Mucosa of descending colon (tissue), 3 donors: ENCODE results near the gene SH3RF2. TPM values are rescaled to one million over a fixed set of nuclear protein-coding genes. Genes with fewer than 3 reads are reported as not detected.
"Not testable (repeated sequence)": the region's sequence is repeated elsewhere in the genome, so short reads cannot be mapped to it uniquely, and the experiment has no call there.

Experiments
- ATAC-seq: fragments of 200-7000 bp; cut with Tn5 transposase; one replicate; pipeline ENCODE4 v1.9.1; 2020; ENCODE audit warnings: mild to moderate bottlenecking, moderate library complexity
- DNase-seq, 3 donors: peaks; one replicate each; pipeline ENCODE4 v3.0.0-alpha.2; 2020
- H3K36me3 ChIP-seq: fragments of 200-600 bp; one replicate; pipeline ENCODE4 v1.8.0; 2021; ENCODE audit warnings: low read depth, mild to moderate bottlenecking
- H3K4me1 ChIP-seq: fragments of 200-600 bp; one replicate; pipeline ENCODE4 v1.8.0; 2021; ENCODE audit warnings: low read depth, mild to moderate bottlenecking
- H3K4me3 ChIP-seq: fragments of 200-600 bp; one replicate; pipeline ENCODE4 v1.8.0; 2021; ENCODE audit warnings: mild to moderate bottlenecking
- H3K9me3 ChIP-seq: fragments of 200-600 bp; one replicate; pipeline ENCODE4 v1.8.0; 2021; ENCODE audit warnings: mild to moderate bottlenecking
- CTCF ChIP-seq: fragments of 200-600 bp; IDR thresholded peaks from one replicate; pipeline ENCODE4 v1.8.0; 2022; ENCODE audit warnings: antibody characterized with exemption, mild to moderate bottlenecking
- intact Hi-C, 2 donors: fragments of 100-400 bp; cut with DNase I in 1 of 2; cut with micrococcal nuclease in 1 of 2; formaldehyde crosslinking; loops; one replicate each; pipeline versions ENCODE4 v1.11.0 to v1.11.1; 2022; cut with DNase I, micrococcal nuclease
- total RNA-seq, 3 donors: library from RNA; stranded (reverse); fragmentation: NEBNext Ultra II Directional in 2 of 3; extraction: Animal tissue kit (Norgen Biotek cat#: 25700) in 2 of 3; gene quantifications; one replicate each; pipeline versions ENCODE4 v1.2.1 to v1.2.4, GENCODE V29; 2021 to 2023
- donor health status: DM: no; HTN: no; CAD: no; lungs with moderate emphysema.
- donor health status: DM: no; HTN: no; CAD: no.
- donor health status: DM: no; HTN: yes; CAD: no.

The SH3RF2 gene
- total RNA-seq, 3 donors from 2014 or later, result 36.8 to 99.7 (median 61.5) TPM

- H3K4me1 ChIP-seq, result peaks cover 31% of the 10 kb centered on the region
- intact Hi-C loops, result no loop called here
Measured at GRCh38 chr5:145984072-145984471, 47.7 kb downstream of the SH3RF2 start.

GRCh38 chr5:145987856-145988255, 51.5 kb downstream of the SH3RF2 start:
- Histone ChIP-seq H3K9me3 (no peaks in the 10 kb centered on the region), H3K4me3 (no peak overlapping the region), H3K4me1 (peaks cover 23% of the 10 kb centered on the region), H3K36me3 (no peaks in the 10 kb centered on the region)
- DNase-seq, result no peak
- peak; percentile 53 for ATAC-seq
- intact Hi-C loops, result no loop called here
- no peak for TF ChIP-seq CTCF

More at GRCh38 chr5:145984072-145984471, 47.7 kb downstream of the SH3RF2 start:
- Histone ChIP-seq H3K36me3 (no peaks in the 10 kb centered on the region), H3K9me3 (no peaks in the 10 kb centered on the region), H3K4me3 (no peak overlapping the region)
- no peak for TF ChIP-seq CTCF
- DNase-seq, result no peak
- no peak for ATAC-seq

GRCh38 chr5:145988993-145989392, 52.6 kb downstream of the SH3RF2 start:
- no peak for TF ChIP-seq CTCF
- intact Hi-C loops, result no loop called here
- Histone ChIP-seq H3K36me3 (no peaks in the 10 kb centered on the region), H3K4me3 (no peak overlapping the region), H3K9me3 (peaks cover 7% of the 10 kb centered on the region), H3K4me1 (peaks cover 23% of the 10 kb centered on the region)
- DNase-seq, result no peak
- ATAC-seq, result no peak

- intact Hi-C loops, result no loop called here
Measured at GRCh38 chr5:145989428-145989827, 53.0 kb downstream of the SH3RF2 start.

GRCh38 chr5:145990170-145990569, 53.8 kb downstream of the SH3RF2 start:
- H3K9me3 ChIP-seq, result peaks cover 7% of the 10 kb centered on the region
- TF ChIP-seq CTCF, result no peak
- DNase-seq, result peak in 1 of 3 donors; percentile 46
- peak; percentile 93 for ATAC-seq
- intact Hi-C loops, result no loop called here
- no peaks in the 10 kb centered on the region for H3K36me3 ChIP-seq
- no peak overlapping the region for H3K4me3 ChIP-seq
- peaks cover 23% of the 10 kb centered on the region for H3K4me1 ChIP-seq

More at GRCh38 chr5:145989428-145989827, 53.0 kb downstream of the SH3RF2 start:
- Histone ChIP-seq H3K4me3 (no peak overlapping the region), H3K36me3 (no peaks in the 10 kb centered on the region), H3K9me3 (peaks cover 7% of the 10 kb centered on the region), H3K4me1 (peaks cover 23% of the 10 kb centered on the region)
- ATAC-seq, result no peak
- DNase-seq, result no peak
- no peak for TF ChIP-seq CTCF

GRCh38 chr5:145991044-145991575, 54.7 kb downstream of the SH3RF2 start:
- Histone ChIP-seq H3K9me3 (peaks cover 7% of the 10 kb centered on the region), H3K4me3 (no peak overlapping the region), H3K36me3 (no peaks in the 10 kb centered on the region), H3K4me1 (peaks cover 23% of the 10 kb centered on the region)
- ATAC-seq, result peak; percentile 53
- intact Hi-C loops, result no loop called here
- TF ChIP-seq CTCF, result no peak
- DNase-seq, result no peak

- H3K4me3 ChIP-seq, ATAC-seq, H3K36me3 ChIP-seq, intact Hi-C loops, DNase-seq, H3K9me3 ChIP-seq: not testable (repeated sequence)
- H3K4me1 ChIP-seq, result peaks cover 23% of the 10 kb centered on the region
Measured at GRCh38 chr5:145993538-145993937, 57.2 kb downstream of the SH3RF2 start.
